Stimulated activated CD4-positive, alpha-beta T cell treated with anti-CD3 and anti-CD28 coated beads, TNF-alpha, amount 100 ng/mL, for 1 hour (primary cell): ENCODE data around the gene AK5.
"Not testable (repeated sequence)": the region's sequence is repeated elsewhere in the genome, so short reads cannot be mapped to it uniquely, and the experiment has no call there.

ENCODE experiments used
- DNase-seq, 3 donors: peaks; one replicate each; pipeline ENCODE4 v3.0.0-alpha.2; 2020; ENCODE audit warnings: low read depth in 3 of 3, low spot score in 1 of 3

AK5 gene

DNA sequence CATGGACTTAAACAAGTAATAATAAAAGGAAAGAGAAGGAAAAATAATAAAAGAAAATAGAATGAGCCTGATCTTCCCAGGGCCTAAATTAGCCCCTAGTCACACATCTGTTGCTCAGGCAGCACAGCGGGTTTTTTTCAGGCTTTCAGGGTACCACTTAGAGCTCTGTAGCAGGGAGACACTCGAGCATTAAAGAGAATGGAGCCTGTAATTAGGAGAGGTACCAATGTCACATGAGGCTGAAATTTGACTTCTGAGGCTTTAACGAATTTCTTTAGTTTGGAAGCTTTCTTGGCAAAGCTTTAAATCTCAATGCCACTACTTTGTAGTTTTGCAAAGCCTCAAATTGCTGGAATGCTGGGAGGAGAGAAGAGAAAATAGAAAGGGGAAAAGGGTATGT lies 116.3 kb downstream of the AK5 start:
- no peak for DNase-seq

DNA sequence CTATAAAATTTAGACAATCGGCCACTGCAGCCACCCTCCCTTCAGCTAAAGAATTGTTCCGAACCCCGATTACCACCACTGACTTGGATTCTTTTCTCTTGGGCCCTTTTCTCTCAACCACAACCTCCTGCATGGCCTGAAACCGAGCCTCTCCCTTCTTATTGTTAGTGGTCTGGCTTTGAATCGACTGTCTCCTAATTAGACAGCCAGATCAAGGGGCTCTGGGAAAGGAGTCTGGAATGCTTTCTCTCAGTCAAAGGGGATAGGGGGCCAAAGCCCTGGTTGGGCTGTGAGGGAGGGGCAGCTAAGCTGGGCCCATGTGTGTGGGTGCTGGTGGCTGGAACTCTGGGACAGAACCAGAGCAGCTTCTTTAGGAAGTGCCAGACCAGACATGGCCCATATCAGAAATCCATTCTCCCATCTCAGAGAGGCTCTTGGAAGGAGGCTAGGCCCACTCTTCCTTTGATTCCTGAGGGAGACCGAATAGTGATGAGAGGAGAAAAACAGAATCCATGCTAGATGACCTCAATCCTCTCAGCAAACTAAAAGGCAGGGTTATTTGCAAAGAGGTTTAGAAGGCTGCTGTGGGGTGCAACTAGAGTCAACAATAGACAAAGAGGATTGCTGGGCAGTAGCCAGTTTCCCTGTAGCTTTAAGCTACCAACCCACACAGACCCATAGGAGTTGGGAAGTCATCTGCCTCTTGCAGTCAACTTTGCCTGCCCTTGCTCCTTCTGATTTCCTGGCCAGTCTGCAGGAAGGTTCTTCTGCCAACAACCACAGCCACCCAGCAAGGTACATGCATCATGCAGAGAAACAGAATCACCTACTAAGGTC lies 117.6 kb downstream of the AK5 start:
- no peak for DNase-seq

DNA sequence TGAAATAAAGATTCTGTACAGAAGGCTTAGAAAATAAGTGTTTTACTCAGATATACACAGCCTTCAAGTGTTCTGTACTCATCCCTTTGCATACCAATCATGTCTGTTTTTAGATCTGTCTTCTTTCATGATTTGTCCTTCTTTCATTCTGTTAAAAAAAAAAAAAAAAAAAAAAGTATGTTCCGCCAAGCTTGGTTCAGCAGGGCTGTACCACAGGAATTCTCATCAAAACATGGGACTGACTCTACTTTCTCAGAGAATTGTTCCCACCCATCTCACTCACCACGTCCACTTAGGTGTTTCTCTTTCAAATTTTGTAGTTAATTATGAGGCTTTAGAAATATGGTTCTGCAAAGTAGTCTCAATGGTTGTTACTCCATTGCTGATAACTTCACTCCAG lies 119.0 kb downstream of the AK5 start:
- DNase-seq: no peak

DNA sequence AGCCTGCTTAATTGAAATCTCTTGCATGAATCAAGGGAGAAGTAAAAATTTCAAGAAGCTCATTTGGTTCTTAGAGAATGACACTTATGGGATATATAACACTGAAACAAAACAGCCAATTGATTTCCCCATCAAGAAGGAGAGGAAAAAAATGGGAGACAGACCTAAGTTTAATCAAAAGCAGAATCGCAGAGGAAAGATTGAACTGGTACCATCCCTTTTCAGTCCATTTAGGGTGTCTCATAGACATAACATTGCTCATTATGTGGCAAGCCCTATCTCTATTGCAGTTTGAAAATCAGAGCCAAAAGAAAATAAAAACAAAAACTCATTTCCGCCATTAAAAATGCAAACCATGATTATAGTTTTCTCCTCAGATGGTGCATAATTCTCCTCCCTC lies 119.6 kb downstream of the AK5 start:
- no peak for DNase-seq

DNA sequence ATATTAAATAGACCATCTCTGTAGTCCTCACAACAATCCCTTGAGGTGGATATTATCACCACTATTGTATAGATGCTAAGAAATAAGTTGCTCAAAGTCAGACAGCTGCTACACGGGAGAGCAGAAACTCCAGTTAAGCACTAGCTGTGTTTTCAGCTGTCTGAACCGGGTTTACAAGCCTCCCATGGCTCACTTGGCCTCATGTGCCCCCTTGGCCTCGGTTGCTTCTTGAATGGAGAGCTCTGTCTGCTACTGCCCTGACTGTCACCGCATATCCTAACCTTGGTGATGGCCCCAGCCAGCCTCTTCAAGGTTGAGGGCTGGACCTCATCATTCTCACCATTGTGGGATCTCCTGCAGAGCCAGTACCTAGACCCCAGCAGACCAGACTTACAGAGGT lies 123.4 kb downstream of the AK5 start:
- DNase-seq: no peak

DNA sequence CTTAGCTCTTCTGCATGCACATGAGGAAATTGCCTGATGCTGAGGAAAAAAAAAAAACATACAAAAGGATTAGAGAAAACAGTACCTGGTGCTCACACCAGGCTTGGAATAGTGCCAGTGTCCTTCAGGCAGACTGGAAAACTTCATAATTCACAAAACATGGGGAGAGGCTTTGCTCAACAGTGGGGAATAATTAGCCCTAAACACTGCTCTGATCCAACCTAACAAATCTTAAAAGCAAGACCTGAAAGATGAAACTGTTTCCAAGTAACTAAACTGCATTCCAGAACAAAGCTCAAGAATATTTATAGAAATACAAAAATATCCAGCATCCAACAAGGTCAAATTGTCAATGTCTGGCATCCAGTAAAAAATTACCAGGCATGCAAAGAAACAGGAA lies 124.8 kb downstream of the AK5 start:
- no peak for DNase-seq

DNA sequence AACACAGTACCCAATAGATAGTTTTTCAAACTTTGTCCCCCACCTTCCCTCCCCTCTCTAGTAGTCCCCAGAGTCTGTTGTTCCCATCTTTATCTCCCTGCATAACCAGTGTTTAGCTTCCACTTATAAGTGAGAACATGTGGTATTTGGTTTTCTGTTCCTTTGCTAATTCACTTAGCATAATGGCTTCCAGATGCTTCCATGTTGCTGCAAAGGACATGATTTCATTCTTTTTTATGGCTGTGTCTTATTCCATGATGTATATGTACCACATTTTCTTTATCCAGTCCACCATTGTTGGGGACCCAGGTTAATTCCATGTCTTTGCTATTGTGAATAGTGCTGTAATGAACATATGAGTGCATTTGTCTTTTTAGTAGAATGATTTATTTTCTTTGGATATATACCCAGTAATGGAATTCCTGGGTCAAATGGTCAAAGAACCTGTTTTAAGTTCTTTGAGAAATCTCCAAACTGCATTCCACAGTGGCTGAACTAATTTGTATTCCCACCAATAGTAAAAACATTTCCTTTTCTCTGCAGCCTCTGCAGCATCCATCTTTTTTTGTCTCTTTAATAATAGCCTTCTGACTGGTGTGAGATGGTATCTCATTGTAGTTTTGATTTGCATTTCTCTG lies 126.0 kb downstream of the AK5 start:
- no peak for DNase-seq

DNA sequence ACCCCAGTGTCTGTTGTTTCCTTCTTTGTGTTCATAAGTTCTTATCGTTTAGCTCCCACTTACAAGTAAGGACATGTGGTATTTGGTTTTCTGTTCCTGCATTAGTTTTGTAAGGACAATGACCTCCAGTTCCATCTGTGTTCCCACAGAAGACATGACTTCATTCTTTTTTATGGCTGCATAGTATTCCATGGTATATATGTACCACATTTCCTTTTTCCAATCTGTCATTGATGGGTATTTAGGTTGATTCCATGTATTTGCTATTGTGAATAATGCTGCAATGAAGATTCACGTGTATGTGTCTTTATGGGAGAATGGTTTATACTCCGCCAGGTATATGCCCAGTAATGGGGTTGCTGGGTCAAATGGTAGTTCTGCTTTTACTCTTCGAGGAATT lies 127.1 kb downstream of the AK5 start:
- DNase-seq: not testable (repeated sequence)

DNA sequence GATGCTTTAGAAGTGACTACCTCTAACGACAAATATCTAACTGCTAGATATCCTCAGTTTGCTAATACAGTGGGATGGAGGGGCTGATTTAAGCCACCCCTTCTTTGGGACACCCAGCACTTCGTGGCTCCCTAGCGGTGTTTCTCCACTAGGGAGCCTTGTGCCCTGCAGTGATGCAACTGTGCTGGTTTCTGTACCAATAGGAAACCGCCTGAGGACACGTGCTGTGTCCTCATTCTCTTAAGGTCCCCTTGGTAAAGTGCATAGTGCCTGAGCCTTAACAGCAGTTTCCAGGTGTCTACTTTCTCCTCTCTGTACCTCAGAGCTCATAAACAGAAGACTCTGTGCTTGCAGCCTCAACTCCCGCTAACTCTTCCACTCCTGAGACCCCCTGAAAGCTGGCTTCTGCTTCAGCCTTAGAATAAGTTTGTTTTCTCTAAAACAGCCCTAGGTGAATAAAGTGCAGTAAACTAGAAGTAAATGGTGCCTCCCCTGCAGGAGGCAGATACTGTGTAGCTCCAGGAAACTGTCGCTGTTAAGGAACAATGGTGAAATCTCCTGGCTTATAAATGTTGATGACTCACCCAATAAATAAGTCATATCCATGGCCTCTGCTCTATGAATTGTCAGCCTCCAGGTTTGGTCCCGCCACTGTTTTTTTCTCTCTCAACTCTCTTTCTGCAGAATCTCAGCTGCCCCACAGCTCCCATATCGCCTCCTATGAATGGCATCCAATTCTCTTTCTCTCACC lies 130.4 kb downstream of the AK5 start:
- DNase-seq: no peak

DNA sequence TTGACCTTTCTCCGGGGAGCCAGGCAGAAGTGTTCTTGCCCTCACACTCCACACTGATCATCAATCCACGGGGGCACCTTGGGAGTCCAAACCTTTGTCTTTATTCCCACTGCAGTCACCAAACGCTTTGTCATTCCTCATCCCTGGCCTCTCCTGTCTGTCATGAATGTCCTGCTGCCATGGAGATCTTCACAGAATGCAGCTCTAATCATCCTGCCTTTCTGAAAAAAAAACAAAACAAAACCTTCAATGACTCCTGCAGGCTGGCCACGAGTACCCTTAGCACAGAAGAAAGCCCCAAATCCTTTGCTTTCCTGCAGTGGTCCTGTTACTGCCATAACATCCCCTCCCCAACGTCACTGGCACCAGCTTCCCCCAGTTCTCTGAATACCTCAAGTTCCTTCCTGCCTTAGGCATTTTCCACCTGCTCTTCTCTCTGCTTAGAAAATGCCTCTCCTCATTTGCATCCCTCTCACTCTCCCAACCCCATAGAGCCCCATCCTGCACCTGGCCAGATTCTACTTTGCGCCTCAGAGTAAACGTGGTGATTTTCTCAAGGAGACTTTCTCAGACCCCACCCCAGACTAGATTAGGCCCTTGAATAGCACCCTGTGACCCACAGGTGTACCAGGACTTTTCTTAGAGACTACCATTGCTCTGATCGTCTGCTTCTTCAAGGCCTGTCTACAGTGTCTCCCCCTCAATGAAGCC lies 131.2 kb downstream of the AK5 start:
- no peak for DNase-seq

DNA sequence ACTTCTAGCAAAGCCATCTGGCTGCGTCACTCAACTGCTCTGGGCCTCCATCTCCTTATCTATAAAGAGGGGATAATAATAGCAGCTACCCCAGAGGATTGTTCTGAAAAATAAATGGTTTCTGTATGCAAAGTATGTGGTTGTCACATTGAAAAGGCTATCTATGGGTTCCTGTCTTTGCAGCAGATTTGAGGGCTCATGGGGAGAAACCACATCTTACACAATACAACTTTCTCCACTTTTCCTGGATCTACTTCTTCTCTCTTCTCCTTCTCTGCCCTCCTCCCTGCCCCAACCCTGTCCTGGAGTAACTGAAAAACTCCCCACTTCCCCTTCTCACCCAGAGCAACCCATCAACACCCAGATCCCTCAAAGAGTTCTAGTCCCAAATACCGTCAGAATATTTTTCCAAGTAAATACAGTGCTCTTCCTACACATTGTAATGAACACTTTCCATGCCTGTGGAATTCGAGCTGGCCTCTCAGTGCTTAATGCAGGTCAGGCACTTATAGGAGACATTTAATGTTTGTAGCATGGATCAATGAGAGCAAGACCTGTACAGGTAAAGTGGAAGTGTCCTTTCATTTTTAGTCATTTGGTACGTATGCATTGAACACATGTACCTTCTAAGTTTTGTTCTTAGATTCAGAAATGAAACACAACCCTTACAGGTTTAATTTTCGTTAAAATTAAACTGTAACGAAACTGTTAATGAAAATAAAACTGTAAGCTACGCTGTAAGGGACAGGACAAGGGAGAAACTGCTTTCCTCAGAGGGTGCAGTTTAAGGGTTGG lies 131.9 kb downstream of the AK5 start:
- DNase-seq: no peak

DNA sequence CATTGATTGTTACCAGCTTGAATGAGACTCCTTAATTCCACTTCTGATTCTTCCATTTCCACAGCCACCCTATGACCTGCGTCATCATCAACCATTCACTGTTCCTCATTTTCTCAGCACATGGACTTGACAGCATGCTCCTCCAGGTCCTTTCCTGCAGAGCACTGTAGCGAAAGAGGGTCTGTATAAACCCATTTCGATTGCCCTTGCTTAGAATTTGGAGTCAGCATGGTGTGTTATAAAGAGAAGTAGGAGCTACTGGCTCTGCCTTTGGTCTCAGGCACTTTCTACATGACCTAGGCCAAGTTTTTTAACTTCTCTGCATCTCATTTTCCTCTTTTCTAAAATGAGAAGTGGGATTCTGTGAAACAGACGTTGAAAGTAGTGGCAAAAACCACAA lies 133.8 kb downstream of the AK5 start:
- no peak for DNase-seq

DNA sequence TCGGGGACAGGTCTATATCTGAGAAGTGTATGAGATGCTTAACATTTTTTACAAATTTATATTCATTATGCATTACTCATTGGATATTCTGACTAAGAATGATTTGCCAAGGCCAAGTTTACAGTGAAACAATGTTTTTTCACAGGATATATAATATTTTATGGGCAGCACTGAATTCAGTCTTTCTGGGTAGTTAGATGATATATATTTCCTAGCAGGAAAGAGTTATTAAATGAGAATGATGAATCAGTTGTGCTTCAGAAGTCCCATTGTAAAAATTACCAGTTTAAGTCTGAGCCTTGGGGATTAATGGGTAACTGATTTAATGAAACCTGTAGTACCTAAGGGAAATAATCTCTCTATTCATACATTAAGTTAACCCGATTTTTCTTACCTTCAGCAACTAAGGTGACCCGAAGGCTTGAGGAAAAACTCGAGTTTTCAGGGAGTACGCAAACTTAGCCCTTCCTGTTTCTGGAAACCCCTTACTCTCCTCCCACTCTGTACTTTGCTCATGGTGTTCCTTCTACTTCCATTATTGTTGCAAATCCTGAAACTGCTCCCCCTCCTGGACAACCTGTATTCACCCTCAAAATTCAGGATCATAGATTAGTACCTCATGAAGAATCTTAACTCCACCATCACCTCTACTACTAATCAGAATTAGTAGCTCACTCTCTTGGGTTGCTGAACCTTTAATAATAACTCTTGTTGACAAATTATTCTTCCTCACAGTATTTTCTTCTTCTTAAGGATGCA lies 135.1 kb downstream of the AK5 start:
- no peak for DNase-seq

DNA sequence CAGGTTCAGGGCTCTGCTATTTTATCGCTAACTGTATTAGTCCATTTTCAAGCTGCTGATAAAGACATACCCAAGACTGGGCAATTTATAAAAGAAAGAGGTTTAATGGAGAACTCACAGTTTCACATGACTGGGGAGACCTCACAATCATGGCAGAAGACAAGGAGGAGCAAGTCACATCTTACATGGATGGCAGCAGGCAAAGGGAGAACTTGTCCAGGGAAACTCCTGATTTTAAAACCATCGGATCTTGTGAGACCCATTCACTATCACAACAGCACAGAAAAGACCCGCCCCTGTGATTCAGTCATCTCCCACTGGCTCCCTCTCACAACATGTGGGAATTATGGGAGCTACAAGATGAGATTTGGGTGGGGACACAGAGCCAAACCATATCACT lies 136.2 kb downstream of the AK5 start:
- not testable (repeated sequence) for DNase-seq

DNA sequence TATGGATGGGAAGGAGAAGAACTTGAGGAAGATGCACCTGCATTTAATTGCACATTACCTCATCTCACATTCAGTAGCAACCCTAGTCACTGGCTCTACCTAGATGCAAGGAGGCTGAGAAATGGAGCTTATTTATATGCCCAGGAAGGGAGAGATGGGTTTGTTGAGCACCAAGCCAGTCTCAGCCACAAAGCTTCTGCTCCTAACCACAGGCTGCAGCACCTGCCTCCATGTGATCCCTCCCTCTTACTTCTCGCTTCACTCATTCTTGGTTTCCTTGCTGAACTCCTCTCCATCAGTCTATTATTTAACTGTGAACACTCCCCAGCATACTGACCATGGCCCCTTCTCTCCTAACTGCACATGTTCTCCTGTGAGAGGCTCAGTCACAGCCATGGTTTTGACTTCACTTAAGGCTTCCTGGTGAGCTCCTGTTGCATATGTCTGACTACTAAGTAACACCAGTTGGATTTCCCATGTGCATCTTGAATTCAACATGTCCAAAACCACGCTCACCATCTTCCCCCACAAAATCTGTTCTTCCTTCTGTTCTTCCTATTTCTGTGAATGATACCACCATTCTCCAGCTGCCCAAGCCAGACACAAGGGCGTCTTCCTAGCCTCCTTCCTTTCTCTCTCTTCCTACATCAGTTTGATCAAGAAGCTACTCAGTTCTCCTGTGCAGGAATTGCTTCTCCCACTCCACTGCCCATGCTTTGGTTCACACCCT lies 139.8 kb downstream of the AK5 start:
- DNase-seq: no peak

DNA sequence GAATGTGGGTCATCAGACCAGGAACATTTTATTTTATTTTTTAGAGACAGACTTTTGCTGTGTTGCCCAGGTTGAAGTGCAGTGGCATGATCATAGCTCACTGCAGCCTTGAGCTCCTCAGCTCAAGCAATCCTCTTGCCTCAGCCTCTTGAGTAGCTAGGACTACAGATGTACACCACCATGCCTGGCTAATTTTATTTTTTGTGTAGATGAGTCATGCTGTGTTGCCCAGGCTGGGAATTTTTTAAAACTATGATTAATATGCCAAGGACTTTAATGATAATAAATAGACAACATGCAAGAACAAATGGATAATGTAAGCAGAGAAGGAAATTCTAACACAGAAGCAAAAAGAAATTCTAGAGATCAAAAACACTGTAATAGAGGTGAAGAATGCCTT lies 142.4 kb downstream of the AK5 start:
- DNase-seq: no peak

DNA sequence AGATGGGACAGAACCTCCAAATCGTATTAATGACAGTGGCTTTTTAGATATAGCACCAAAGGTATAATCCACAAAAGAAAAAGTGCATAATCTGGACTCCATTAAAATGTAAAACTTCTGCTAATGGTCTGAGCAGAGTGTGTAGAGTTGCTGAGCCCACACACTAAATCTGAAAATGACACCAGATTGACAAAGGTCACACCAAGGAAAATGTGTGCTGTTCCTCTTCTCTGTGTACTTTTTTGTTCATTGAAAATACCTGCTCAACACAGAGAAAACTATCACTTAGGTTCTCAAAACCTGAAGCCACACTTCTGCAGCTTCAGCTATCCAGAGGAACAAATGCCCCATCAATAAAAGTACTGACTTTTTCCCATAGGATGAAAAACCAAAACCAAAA lies 146.2 kb downstream of the AK5 start:
- no peak for DNase-seq

DNA sequence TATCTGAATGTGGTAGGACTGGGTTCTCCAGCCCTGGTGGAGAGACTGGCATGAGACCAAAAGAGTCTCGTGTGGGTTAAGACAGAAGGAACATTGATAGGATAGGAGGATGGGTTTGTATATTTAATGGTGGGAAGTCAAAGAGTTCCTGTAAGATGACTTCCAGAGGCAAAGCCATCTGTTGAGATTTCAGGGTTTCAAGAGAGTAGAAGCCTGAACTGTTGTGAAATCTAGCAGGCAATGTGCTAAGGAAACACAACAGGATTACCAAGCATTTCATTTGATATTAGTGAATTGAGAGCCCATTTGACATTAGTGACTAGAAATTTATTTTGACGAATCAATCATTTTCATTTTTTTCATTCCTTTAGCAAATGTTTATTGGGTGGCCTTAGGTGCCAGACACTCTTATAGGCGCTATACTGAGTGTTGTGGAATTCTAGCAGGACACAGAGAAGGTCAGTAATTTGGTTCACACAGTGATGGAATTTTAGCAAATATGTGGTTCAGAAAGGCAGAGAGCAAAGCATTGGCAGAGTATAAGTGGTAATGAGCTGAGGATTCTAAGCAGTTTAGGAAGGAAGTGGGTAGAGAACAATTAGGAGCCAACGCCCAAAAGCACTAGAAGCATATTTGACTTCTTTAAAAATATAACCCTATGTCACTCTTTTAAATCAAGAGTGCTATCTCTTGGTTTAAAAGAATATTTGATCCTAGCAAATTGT lies 149.3 kb downstream of the AK5 start:
- no peak for DNase-seq

DNA sequence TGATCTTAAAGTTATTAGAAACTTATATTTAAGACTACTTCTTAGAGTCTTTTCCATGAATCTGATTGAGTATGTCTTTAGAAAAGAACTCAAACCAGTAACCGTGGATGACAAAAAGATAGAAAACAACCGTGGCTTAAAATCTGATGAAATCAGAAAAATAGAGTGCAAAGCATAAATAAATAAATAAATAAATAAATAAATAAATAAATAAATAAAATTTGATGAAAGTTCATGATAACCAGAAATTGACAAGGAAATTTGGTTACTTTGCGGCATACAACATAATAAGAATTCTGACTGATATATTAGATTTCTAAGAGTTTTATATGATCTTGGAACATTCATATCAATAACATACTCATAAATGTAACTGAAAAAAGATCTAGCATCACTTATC lies 152.1 kb downstream of the AK5 start:
- no peak for DNase-seq
